Measurements from ENCODE around the gene ADORA2B.

- TF ChIP-seq, protein P1, sequence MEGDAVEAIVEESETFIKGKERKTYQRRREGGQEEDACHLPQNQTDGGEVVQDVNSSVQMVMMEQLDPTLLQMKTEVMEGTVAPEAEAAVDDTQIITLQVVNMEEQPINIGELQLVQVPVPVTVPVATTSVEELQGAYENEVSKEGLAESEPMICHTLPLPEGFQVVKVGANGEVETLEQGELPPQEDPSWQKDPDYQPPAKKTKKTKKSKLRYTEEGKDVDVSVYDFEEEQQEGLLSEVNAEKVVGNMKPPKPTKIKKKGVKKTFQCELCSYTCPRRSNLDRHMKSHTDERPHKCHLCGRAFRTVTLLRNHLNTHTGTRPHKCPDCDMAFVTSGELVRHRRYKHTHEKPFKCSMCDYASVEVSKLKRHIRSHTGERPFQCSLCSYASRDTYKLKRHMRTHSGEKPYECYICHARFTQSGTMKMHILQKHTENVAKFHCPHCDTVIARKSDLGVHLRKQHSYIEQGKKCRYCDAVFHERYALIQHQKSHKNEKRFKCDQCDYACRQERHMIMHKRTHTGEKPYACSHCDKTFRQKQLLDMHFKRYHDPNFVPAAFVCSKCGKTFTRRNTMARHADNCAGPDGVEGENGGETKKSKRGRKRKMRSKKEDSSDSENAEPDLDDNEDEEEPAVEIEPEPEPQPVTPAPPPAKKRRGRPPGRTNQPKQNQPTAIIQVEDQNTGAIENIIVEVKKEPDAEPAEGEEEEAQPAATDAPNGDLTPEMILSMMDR (IDR thresholded peaks at IDR 0.05; ENCODE audit: poor library complexity) = no peak
- TF ChIP-seq EZH2phosphoT487 (IDR thresholded peaks at IDR 0.05; ENCODE audit: low read depth, severe bottlenecking, unreplicated experiment) = no peak
- TF ChIP-seq EZH2 (IDR thresholded peaks at IDR 0.05; ENCODE audit: borderline replicate concordance) = no peak
These were observed 57.9 kb downstream of the ADORA2B start for GRCh38 chr17:16002708-16003260.

Data from hepatocyte (in vitro differentiated cells).